Measurements from ENCODE around the gene CDIP1. TPM values are rescaled to one million over a fixed set of nuclear protein-coding genes. Genes with fewer than 3 reads are reported as not detected.

Gene CDIP1
- total and polyA plus RNA-seq, 4 donors = 4.4 to 18.6 (median 12.0) TPM

DNA sequence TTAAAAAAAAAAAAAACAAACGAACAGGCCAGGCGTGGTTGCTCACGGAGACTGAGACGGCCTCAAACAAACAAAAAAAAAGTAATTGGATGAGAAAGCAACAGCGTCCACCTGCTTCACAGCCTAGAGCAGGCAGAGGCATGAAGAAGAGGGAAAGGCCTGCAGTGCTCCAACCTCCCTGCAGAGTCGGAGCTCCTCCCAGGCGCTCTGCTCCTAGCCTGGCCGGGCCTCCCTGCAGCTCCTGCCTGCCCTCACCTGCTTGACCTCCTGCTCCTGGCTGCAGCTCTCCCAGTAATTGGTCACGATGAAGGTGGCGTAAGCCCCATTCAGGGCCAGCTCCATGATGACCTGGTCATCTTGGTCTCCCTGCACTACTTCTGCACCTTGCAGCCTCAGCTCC is 69.6 kb downstream of the CDIP1 start:
- H3K27ac ChIP-seq (ENCODE audit: low read depth in 1 of 2, low read length in 2 of 2) = no peak overlapping the region

DNA sequence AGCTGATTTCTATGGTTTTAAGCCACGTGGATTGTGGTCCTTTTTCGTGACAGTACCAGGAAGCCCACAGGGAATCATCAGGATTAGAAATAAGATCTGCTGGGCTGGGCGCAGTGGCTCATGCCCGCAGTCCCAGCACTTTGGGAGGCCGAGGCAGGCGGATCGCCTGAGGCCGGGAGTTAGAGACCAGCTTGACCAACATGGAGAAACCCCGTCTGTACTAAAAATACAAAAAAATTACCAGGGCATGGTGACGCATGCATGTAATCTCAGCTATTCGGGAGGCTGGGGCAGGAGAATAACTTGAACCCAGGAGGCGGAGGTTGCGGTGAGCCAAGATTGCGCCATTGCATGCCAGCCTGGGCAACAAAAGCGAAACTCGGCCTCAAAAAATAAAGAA is 70.7 kb downstream of the CDIP1 start:
- DNase-seq (ENCODE audit: low spot score) = no peak
- H3K4me3 ChIP-seq (ENCODE audit: low read depth in 1 of 3, low read length in 3 of 3) = no peak overlapping the region
- H3K27ac ChIP-seq (ENCODE audit: low read depth in 1 of 2, low read length in 2 of 2) = no peak overlapping the region
- H3K9me3 ChIP-seq (ENCODE audit: control insufficient read depth in 4 of 4, low read length in 3 of 4) = no peaks in the 10 kb centered on the region
- H3K27me3 ChIP-seq (ENCODE audit: control insufficient read depth in 4 of 4, insufficient read depth in 4 of 4, low read length in 3 of 4) = no peaks in the 10 kb centered on the region
- WGBS = 96% methylated on average over 16 of the region's 16 CpGs
- H3K36me3 ChIP-seq (ENCODE audit: control insufficient read depth in 4 of 4, insufficient read depth in 3 of 4, low read depth in 1 of 4, low read length in 3 of 4) = peaks cover 12 to 35% (median 17%) of the 10 kb centered on the region in 4 donors
- peaks cover 0 to 3% (median 0%) of the 10 kb centered on the region in 4 donors for H3K4me1 ChIP-seq (ENCODE audit: control insufficient read depth in 4 of 4, insufficient read depth in 4 of 4, low read length in 3 of 4)
- no peak overlapping the region for H3K9ac ChIP-seq (ENCODE audit: low read depth in 1 of 2, low read length in 2 of 2)
- TF ChIP-seq, protein P1, sequence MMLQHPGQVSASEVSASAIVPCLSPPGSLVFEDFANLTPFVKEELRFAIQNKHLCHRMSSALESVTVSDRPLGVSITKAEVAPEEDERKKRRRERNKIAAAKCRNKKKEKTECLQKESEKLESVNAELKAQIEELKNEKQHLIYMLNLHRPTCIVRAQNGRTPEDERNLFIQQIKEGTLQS (IDR thresholded peaks at IDR 0.05) = no peak
- TF ChIP-seq FOXA1 (IDR thresholded peaks at IDR 0.05) (no peak), YY1 (IDR thresholded peaks at IDR 0.05) (no peak), EGR1 (IDR thresholded peaks at IDR 0.05; ENCODE audit: low read depth in 2 of 2) (no peak), HNF4A (conservative IDR thresholded peaks at IDR 0.05) (no peak), GABPA (IDR thresholded peaks at IDR 0.05 in 1 of 2, conservative IDR thresholded peaks at IDR 0.05 in 1 of 2) (no peak)
- TF ChIP-seq, protein P2, sequence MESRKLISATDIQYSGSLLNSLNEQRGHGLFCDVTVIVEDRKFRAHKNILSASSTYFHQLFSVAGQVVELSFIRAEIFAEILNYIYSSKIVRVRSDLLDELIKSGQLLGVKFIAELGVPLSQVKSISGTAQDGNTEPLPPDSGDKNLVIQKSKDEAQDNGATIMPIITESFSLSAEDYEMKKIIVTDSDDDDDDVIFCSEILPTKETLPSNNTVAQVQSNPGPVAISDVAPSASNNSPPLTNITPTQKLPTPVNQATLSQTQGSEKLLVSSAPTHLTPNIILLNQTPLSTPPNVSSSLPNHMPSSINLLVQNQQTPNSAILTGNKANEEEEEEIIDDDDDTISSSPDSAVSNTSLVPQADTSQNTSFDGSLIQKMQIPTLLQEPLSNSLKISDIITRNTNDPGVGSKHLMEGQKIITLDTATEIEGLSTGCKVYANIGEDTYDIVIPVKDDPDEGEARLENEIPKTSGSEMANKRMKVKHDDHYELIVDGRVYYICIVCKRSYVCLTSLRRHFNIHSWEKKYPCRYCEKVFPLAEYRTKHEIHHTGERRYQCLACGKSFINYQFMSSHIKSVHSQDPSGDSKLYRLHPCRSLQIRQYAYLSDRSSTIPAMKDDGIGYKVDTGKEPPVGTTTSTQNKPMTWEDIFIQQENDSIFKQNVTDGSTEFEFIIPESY (IDR thresholded peaks at IDR 0.05) = no peak
- TF ChIP-seq, protein P3, sequence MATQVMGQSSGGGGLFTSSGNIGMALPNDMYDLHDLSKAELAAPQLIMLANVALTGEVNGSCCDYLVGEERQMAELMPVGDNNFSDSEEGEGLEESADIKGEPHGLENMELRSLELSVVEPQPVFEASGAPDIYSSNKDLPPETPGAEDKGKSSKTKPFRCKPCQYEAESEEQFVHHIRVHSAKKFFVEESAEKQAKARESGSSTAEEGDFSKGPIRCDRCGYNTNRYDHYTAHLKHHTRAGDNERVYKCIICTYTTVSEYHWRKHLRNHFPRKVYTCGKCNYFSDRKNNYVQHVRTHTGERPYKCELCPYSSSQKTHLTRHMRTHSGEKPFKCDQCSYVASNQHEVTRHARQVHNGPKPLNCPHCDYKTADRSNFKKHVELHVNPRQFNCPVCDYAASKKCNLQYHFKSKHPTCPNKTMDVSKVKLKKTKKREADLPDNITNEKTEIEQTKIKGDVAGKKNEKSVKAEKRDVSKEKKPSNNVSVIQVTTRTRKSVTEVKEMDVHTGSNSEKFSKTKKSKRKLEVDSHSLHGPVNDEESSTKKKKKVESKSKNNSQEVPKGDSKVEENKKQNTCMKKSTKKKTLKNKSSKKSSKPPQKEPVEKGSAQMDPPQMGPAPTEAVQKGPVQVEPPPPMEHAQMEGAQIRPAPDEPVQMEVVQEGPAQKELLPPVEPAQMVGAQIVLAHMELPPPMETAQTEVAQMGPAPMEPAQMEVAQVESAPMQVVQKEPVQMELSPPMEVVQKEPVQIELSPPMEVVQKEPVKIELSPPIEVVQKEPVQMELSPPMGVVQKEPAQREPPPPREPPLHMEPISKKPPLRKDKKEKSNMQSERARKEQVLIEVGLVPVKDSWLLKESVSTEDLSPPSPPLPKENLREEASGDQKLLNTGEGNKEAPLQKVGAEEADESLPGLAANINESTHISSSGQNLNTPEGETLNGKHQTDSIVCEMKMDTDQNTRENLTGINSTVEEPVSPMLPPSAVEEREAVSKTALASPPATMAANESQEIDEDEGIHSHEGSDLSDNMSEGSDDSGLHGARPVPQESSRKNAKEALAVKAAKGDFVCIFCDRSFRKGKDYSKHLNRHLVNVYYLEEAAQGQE (IDR thresholded peaks at IDR 0.05) = no peak
- TF ChIP-seq, protein P4, sequence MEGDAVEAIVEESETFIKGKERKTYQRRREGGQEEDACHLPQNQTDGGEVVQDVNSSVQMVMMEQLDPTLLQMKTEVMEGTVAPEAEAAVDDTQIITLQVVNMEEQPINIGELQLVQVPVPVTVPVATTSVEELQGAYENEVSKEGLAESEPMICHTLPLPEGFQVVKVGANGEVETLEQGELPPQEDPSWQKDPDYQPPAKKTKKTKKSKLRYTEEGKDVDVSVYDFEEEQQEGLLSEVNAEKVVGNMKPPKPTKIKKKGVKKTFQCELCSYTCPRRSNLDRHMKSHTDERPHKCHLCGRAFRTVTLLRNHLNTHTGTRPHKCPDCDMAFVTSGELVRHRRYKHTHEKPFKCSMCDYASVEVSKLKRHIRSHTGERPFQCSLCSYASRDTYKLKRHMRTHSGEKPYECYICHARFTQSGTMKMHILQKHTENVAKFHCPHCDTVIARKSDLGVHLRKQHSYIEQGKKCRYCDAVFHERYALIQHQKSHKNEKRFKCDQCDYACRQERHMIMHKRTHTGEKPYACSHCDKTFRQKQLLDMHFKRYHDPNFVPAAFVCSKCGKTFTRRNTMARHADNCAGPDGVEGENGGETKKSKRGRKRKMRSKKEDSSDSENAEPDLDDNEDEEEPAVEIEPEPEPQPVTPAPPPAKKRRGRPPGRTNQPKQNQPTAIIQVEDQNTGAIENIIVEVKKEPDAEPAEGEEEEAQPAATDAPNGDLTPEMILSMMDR (IDR thresholded peaks at IDR 0.05; ENCODE audit: low read depth, low read length, missing input control) = no peak
- TF ChIP-seq, protein P5, sequence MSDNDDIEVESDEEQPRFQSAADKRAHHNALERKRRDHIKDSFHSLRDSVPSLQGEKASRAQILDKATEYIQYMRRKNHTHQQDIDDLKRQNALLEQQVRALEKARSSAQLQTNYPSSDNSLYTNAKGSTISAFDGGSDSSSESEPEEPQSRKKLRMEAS (IDR thresholded peaks at IDR 0.05) = no peak

More for the DNA sequence above, 69.6 kb downstream of the CDIP1 start:
- DNase-seq (ENCODE audit: low spot score) = no peak
- H3K9ac ChIP-seq (ENCODE audit: low read depth in 1 of 2, low read length in 2 of 2) = no peak overlapping the region
- TF ChIP-seq SP1 (IDR thresholded peaks at IDR 0.05) = no peak
- TF ChIP-seq EGR1 (IDR thresholded peaks at IDR 0.05; ENCODE audit: low read depth in 2 of 2) = no peak
- TF ChIP-seq, protein P2 (IDR thresholded peaks at IDR 0.05) = no peak
- TF ChIP-seq TAF1 (conservative IDR thresholded peaks at IDR 0.05) = no peak
- TF ChIP-seq, protein P3 (IDR thresholded peaks at IDR 0.05) = no peak
- TF ChIP-seq FOXA2 (IDR thresholded peaks at IDR 0.05) = no peak
- TF ChIP-seq RAD21 (IDR thresholded peaks at IDR 0.05) = no peak
- TF ChIP-seq FOXA1 (IDR thresholded peaks at IDR 0.05) = no peak
- TF ChIP-seq, protein P1 (IDR thresholded peaks at IDR 0.05) = no peak
- no peak for TF ChIP-seq YY1 (IDR thresholded peaks at IDR 0.05)
- no peak for TF ChIP-seq GABPA (IDR thresholded peaks at IDR 0.05 in 1 of 2, conservative IDR thresholded peaks at IDR 0.05 in 1 of 2)
- H3K9me3 ChIP-seq (ENCODE audit: control insufficient read depth in 4 of 4, low read length in 3 of 4) = no peaks in the 10 kb centered on the region
- no peak overlapping the region for H3K4me3 ChIP-seq (ENCODE audit: low read depth in 1 of 3, low read length in 3 of 3)
- H3K27me3 ChIP-seq (ENCODE audit: control insufficient read depth in 4 of 4, insufficient read depth in 4 of 4, low read length in 3 of 4) = no peaks in the 10 kb centered on the region
- peaks cover 9 to 25% (median 15%) of the 10 kb centered on the region in 4 donors for H3K36me3 ChIP-seq (ENCODE audit: control insufficient read depth in 4 of 4, insufficient read depth in 3 of 4, low read depth in 1 of 4, low read length in 3 of 4)
- H3K4me1 ChIP-seq (ENCODE audit: control insufficient read depth in 4 of 4, insufficient read depth in 4 of 4, low read length in 3 of 4) = peaks cover 0 to 5% (median 4%) of the 10 kb centered on the region in 4 donors
- WGBS = 86% methylated on average over 10 of the region's 10 CpGs
